ENCODE data around the gene BRIP1.
"Not testable (repeated sequence)": the region's sequence is repeated elsewhere in the genome, so short reads cannot be mapped to it uniquely, and the experiment has no call there.

Gene BRIP1

GRCh38 chr17:61794242-61794641, 69.1 kb downstream of the BRIP1 start:
- WGBS, 2 experiments: 97 to 99% methylated on average over 3 to 4 of the region's 4 CpGs
- no peaks in the 10 kb centered on the region for H3K9me3 ChIP-seq (ENCODE audit: control insufficient read depth, low read length)

GRCh38 chr17:61793565-61793964, 69.8 kb downstream of the BRIP1 start:
- Histone ChIP-seq H3K9me3 (ENCODE audit: control insufficient read depth, low read length) (no peaks in the 10 kb centered on the region), H3K4me1 (ENCODE audit: control insufficient read depth, insufficient read depth, low read length) (no peaks in the 10 kb centered on the region), H3K27me3 (ENCODE audit: control insufficient read depth, insufficient read depth, low read length, poor library complexity, severe bottlenecking) (no peaks in the 10 kb centered on the region), H3K27ac (ENCODE audit: insufficient read depth, low read depth, low read length, poor library complexity, severe bottlenecking) (no peak overlapping the region), H3K36me3 (ENCODE audit: control insufficient read depth, insufficient read depth, low read length) (peaks cover 12% of the 10 kb centered on the region), H3K4me3 (ENCODE audit: insufficient read depth, low read depth, low read length) (no peak overlapping the region)
- 99 to 100% methylated on average over 1 to 2 of the region's 3 CpGs for WGBS, 2 experiments

More at GRCh38 chr17:61794242-61794641, 69.1 kb downstream of the BRIP1 start:
- Histone ChIP-seq H3K27ac (ENCODE audit: insufficient read depth, low read depth, low read length, poor library complexity, severe bottlenecking) (no peak overlapping the region), H3K4me3 (ENCODE audit: insufficient read depth, low read depth, low read length) (no peak overlapping the region), H3K27me3 (ENCODE audit: control insufficient read depth, insufficient read depth, low read length, poor library complexity, severe bottlenecking) (no peaks in the 10 kb centered on the region), H3K4me1 (ENCODE audit: control insufficient read depth, insufficient read depth, low read length) (no peaks in the 10 kb centered on the region), H3K36me3 (ENCODE audit: control insufficient read depth, insufficient read depth, low read length) (peaks cover 12% of the 10 kb centered on the region)

GRCh38 chr17:61789872-61790271, 73.5 kb downstream of the BRIP1 start:
- Histone ChIP-seq H3K36me3 (ENCODE audit: control insufficient read depth, insufficient read depth, low read length) (peaks cover 7% of the 10 kb centered on the region), H3K4me3 (ENCODE audit: insufficient read depth, low read depth, low read length) (no peak overlapping the region), H3K9me3 (ENCODE audit: control insufficient read depth, low read length) (no peaks in the 10 kb centered on the region), H3K4me1 (ENCODE audit: control insufficient read depth, insufficient read depth, low read length) (no peaks in the 10 kb centered on the region), H3K27me3 (ENCODE audit: control insufficient read depth, insufficient read depth, low read length, poor library complexity, severe bottlenecking) (no peaks in the 10 kb centered on the region), H3K27ac (ENCODE audit: insufficient read depth, low read depth, low read length, poor library complexity, severe bottlenecking) (no peak overlapping the region)

GRCh38 chr17:61786088-61786487, 77.2 kb downstream of the BRIP1 start:
- no peak overlapping the region for H3K27ac ChIP-seq (ENCODE audit: insufficient read depth, low read depth, low read length, poor library complexity, severe bottlenecking)
- no peaks in the 10 kb centered on the region for H3K4me1 ChIP-seq (ENCODE audit: control insufficient read depth, insufficient read depth, low read length)
- H3K27me3 ChIP-seq (ENCODE audit: control insufficient read depth, insufficient read depth, low read length, poor library complexity, severe bottlenecking): no peaks in the 10 kb centered on the region
- no peak overlapping the region for H3K4me3 ChIP-seq (ENCODE audit: insufficient read depth, low read depth, low read length)
- H3K9me3 ChIP-seq (ENCODE audit: control insufficient read depth, low read length): no peaks in the 10 kb centered on the region
- 98 to 100% methylated on average over 3 to 4 of the region's 5 CpGs for WGBS, 2 experiments
- H3K36me3 ChIP-seq (ENCODE audit: control insufficient read depth, insufficient read depth, low read length): no peaks in the 10 kb centered on the region

GRCh38 chr17:61784510-61784909, 78.8 kb downstream of the BRIP1 start:
- Histone ChIP-seq H3K27me3 (ENCODE audit: control insufficient read depth, insufficient read depth, low read length, poor library complexity, severe bottlenecking) (no peaks in the 10 kb centered on the region), H3K36me3 (ENCODE audit: control insufficient read depth, insufficient read depth, low read length) (no peaks in the 10 kb centered on the region), H3K27ac (ENCODE audit: insufficient read depth, low read depth, low read length, poor library complexity, severe bottlenecking) (no peak overlapping the region), H3K4me1 (ENCODE audit: control insufficient read depth, insufficient read depth, low read length) (no peaks in the 10 kb centered on the region), H3K4me3 (ENCODE audit: insufficient read depth, low read depth, low read length) (no peak overlapping the region), H3K9me3 (ENCODE audit: control insufficient read depth, low read length) (no peaks in the 10 kb centered on the region)
- 89 to 94% methylated on average over 4 of the region's 4 CpGs for WGBS, 2 experiments

GRCh38 chr17:61783556-61784304, 79.6 kb downstream of the BRIP1 start:
- no peak overlapping the region for H3K27ac ChIP-seq (ENCODE audit: insufficient read depth, low read depth, low read length, poor library complexity, severe bottlenecking)
- no peaks in the 10 kb centered on the region for H3K4me1 ChIP-seq (ENCODE audit: control insufficient read depth, insufficient read depth, low read length)
- no peak overlapping the region for H3K4me3 ChIP-seq (ENCODE audit: insufficient read depth, low read depth, low read length)
- H3K36me3 ChIP-seq (ENCODE audit: control insufficient read depth, insufficient read depth, low read length): no peaks in the 10 kb centered on the region
- no peaks in the 10 kb centered on the region for H3K9me3 ChIP-seq (ENCODE audit: control insufficient read depth, low read length)
- H3K27me3 ChIP-seq (ENCODE audit: control insufficient read depth, insufficient read depth, low read length, poor library complexity, severe bottlenecking): no peaks in the 10 kb centered on the region

- Histone ChIP-seq H3K36me3 (ENCODE audit: control insufficient read depth, insufficient read depth, low read length) (no peaks in the 10 kb centered on the region), H3K27me3 (ENCODE audit: control insufficient read depth, insufficient read depth, low read length, poor library complexity, severe bottlenecking) (no peaks in the 10 kb centered on the region), H3K9me3 (ENCODE audit: control insufficient read depth, low read length) (no peaks in the 10 kb centered on the region), H3K27ac (ENCODE audit: insufficient read depth, low read depth, low read length, poor library complexity, severe bottlenecking) (no peak overlapping the region), H3K4me1 (ENCODE audit: control insufficient read depth, insufficient read depth, low read length) (no peaks in the 10 kb centered on the region), H3K4me3 (ENCODE audit: insufficient read depth, low read depth, low read length) (no peak overlapping the region)
- WGBS, 2 experiments: 100% methylated on average over 1 of the region's 1 CpG
These were observed 80.2 kb downstream of the BRIP1 start for GRCh38 chr17:61783120-61783519.

- no peak overlapping the region for H3K27ac ChIP-seq (ENCODE audit: insufficient read depth, low read depth, low read length, poor library complexity, severe bottlenecking)
- no peaks in the 10 kb centered on the region for H3K27me3 ChIP-seq (ENCODE audit: control insufficient read depth, insufficient read depth, low read length, poor library complexity, severe bottlenecking)
- H3K4me1 ChIP-seq (ENCODE audit: control insufficient read depth, insufficient read depth, low read length): no peaks in the 10 kb centered on the region
- WGBS, 2 experiments: 100% methylated on average over 1 of the region's 1 CpG
- no peaks in the 10 kb centered on the region for H3K9me3 ChIP-seq (ENCODE audit: control insufficient read depth, low read length)
- no peaks in the 10 kb centered on the region for H3K36me3 ChIP-seq (ENCODE audit: control insufficient read depth, insufficient read depth, low read length)
- no peak overlapping the region for H3K4me3 ChIP-seq (ENCODE audit: insufficient read depth, low read depth, low read length)
These were observed 80.6 kb downstream of the BRIP1 start for GRCh38 chr17:61782683-61783082.

GRCh38 chr17:61775364-61775763, 88.0 kb downstream of the BRIP1 start:
- H3K27me3 ChIP-seq (ENCODE audit: control insufficient read depth, insufficient read depth, low read length, poor library complexity, severe bottlenecking): no peaks in the 10 kb centered on the region
- H3K36me3 ChIP-seq (ENCODE audit: control insufficient read depth, insufficient read depth, low read length): peaks cover 13% of the 10 kb centered on the region
- no peak overlapping the region for H3K4me3 ChIP-seq (ENCODE audit: insufficient read depth, low read depth, low read length)
- WGBS, 2 experiments: 89 to 100% methylated on average over 1 of the region's 2 CpGs
- H3K27ac ChIP-seq (ENCODE audit: insufficient read depth, low read depth, low read length, poor library complexity, severe bottlenecking): no peak overlapping the region
- peaks cover 7% of the 10 kb centered on the region for H3K9me3 ChIP-seq (ENCODE audit: control insufficient read depth, low read length)
- no peaks in the 10 kb centered on the region for H3K4me1 ChIP-seq (ENCODE audit: control insufficient read depth, insufficient read depth, low read length)

GRCh38 chr17:61774724-61775123, 88.6 kb downstream of the BRIP1 start:
- H3K9me3 ChIP-seq (ENCODE audit: control insufficient read depth, low read length): peaks cover 7% of the 10 kb centered on the region
- H3K27me3 ChIP-seq (ENCODE audit: control insufficient read depth, insufficient read depth, low read length, poor library complexity, severe bottlenecking): no peaks in the 10 kb centered on the region
- no peak overlapping the region for H3K4me3 ChIP-seq (ENCODE audit: insufficient read depth, low read depth, low read length)
- 100% methylated on average over 1 of the region's 2 CpGs; no CpG with 5 or more reads in 1 of the 2 experiments for WGBS, 2 experiments
- H3K4me1 ChIP-seq (ENCODE audit: control insufficient read depth, insufficient read depth, low read length): no peaks in the 10 kb centered on the region
- H3K27ac ChIP-seq (ENCODE audit: insufficient read depth, low read depth, low read length, poor library complexity, severe bottlenecking): no peak overlapping the region
- peaks cover 18% of the 10 kb centered on the region for H3K36me3 ChIP-seq (ENCODE audit: control insufficient read depth, insufficient read depth, low read length)

GRCh38 chr17:61774087-61774486, 89.2 kb downstream of the BRIP1 start:
- WGBS, 2 experiments: 88 to 97% methylated on average over 3 of the region's 3 CpGs
- H3K27me3 ChIP-seq (ENCODE audit: control insufficient read depth, insufficient read depth, low read length, poor library complexity, severe bottlenecking); H3K27ac ChIP-seq (ENCODE audit: insufficient read depth, low read depth, low read length, poor library complexity, severe bottlenecking); H3K9me3 ChIP-seq (ENCODE audit: control insufficient read depth, low read length); H3K4me3 ChIP-seq (ENCODE audit: insufficient read depth, low read depth, low read length); H3K4me1 ChIP-seq (ENCODE audit: control insufficient read depth, insufficient read depth, low read length): not testable (repeated sequence)
- peaks cover 21% of the 10 kb centered on the region for H3K36me3 ChIP-seq (ENCODE audit: control insufficient read depth, insufficient read depth, low read length)

Data from ectodermal cell (in vitro differentiated cells).